Measurements from ENCODE around the gene HOOK2.

HOOK2 gene

GRCh38 chr19:12789904-12790619, 14.7 kb upstream of the HOOK2 start:
- TF ChIP-seq, protein P1, sequence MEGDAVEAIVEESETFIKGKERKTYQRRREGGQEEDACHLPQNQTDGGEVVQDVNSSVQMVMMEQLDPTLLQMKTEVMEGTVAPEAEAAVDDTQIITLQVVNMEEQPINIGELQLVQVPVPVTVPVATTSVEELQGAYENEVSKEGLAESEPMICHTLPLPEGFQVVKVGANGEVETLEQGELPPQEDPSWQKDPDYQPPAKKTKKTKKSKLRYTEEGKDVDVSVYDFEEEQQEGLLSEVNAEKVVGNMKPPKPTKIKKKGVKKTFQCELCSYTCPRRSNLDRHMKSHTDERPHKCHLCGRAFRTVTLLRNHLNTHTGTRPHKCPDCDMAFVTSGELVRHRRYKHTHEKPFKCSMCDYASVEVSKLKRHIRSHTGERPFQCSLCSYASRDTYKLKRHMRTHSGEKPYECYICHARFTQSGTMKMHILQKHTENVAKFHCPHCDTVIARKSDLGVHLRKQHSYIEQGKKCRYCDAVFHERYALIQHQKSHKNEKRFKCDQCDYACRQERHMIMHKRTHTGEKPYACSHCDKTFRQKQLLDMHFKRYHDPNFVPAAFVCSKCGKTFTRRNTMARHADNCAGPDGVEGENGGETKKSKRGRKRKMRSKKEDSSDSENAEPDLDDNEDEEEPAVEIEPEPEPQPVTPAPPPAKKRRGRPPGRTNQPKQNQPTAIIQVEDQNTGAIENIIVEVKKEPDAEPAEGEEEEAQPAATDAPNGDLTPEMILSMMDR (IDR thresholded peaks at IDR 0.05), result no peak

GRCh38 chr19:12789098-12789903, 13.9 kb upstream of the HOOK2 start:
- TF ChIP-seq, protein P1 (IDR thresholded peaks at IDR 0.05), result no peak

GRCh38 chr19:12788682-12789097, 13.3 kb upstream of the HOOK2 start:
- TF ChIP-seq, protein P1 (IDR thresholded peaks at IDR 0.05), result no peak

DNA sequence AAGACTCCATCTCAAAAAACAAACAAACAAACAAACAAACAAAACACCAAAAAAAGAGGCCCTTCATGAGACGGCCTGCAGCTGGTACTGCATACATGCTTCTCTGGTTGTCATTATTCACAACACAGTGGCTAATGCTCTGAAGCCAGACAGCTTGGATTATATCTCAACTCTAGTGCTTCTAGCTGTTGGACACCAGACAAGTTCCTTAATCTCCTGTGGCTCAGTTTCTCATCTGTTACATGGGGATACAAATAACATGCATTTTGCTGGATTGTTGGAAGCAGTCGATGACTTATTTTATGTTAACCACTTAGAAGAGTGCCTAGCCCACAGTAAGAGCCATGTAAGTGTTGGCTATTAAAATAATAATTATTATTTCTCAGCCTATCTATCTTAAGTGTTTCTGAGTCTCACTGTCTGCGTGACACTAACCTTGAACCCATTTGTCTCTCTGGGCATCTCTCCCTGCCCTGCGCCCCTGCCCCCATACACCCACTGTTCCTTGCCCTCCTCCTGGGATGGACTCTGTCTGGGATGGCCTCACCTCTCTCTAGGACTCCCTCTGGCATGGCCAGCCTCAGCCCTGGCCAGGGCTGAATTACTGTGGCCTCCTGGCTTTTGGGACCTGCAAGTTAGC, 12.8 kb upstream of the HOOK2 start:
- TF ChIP-seq, protein P1 (IDR thresholded peaks at IDR 0.05), result no peak

DNA sequence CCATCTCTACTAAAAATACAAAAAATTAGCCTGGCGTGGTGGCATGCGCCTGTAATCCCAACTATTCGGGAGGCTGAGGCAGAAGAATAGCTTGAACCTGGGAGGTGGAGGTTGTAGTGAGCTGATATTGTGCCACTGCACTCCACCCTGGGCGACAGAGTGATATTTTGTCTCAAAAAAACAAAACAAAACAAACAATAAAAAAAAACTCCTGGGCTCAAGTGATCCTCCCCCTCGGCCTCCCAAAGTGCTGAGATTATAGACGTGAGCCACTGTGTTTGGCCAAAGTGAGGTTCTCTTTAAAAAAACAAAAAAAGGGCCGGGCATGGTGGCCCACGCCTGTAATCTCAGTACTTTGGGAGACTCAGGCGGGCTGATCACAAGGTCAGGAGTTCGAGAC, 12.1 kb upstream of the HOOK2 start:
- TF ChIP-seq, protein P1 (IDR thresholded peaks at IDR 0.05), result no peak

DNA sequence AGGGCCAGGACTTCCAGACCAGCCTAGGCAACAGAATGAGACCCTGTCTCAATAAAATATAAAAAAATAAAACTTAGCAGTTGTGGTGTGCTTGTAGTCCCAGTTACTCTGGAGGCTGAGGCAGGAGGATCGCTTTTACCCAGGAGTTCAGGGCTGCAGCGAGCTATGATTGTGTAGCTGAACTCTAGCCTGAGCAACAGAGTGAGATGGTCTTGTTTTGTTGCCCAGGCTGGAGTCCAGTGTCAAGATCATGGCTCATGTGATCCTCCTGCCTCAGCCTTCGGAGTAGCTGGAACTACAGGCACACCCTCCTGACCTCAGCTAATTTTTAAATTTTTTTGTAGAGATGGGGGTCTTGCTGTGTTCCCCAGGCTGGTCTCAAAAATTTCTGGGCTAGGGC, 11.6 kb upstream of the HOOK2 start:
- TF ChIP-seq, protein P1 (IDR thresholded peaks at IDR 0.05), result no peak

GRCh38 chr19:12786141-12786870, 11.0 kb upstream of the HOOK2 start:
- TF ChIP-seq, protein P1 (IDR thresholded peaks at IDR 0.05), result no peak
